Spleen (tissue), 11 donors: Measurements from ENCODE around the gene HPCAL1. TPM values are rescaled to one million over a fixed set of nuclear protein-coding genes. Genes with fewer than 3 reads are reported as not detected.
"Not testable (repeated sequence)": the region's sequence is repeated elsewhere in the genome, so short reads cannot be mapped to it uniquely, and the experiment has no call there.

Source experiments
- DNase-seq: peaks from one replicate; pipeline ENCODE4 v3.0.0-alpha.2; 2020
- H3K27ac ChIP-seq, 8 donors: fragments of 200-600 bp; sonication (generic) in 7 of 8; 1 replicate in 4 of 8; 2 replicates in 4 of 8; pipeline versions ENCODE4 v1.5.0 to v1.8.0; 2016 to 2021; ENCODE audit warnings: inconsistent platforms in 4 of 8, mild to moderate bottlenecking in 4 of 8, moderate library complexity in 1 of 8
- H3K27me3 ChIP-seq, 7 donors: fragments of 200-600 bp; sonication (generic) in 6 of 7; replicated peaks in 1 of 7; 1 replicate in 4 of 7; 2 replicates in 3 of 7; pipeline versions ENCODE4 v1.5.0 to v1.8.0; 2016 to 2021; ENCODE audit warnings: inconsistent platforms in 3 of 7, mild to moderate bottlenecking in 1 of 7
- H3K36me3 ChIP-seq, 6 donors: fragments of 200-600 bp; sonication (generic) in 5 of 6; 1 replicate in 4 of 6; 2 replicates in 2 of 6; pipeline versions ENCODE4 v1.5.0 to v1.8.0; 2016 to 2021; ENCODE audit warnings: inconsistent platforms in 2 of 6
- H3K4me1 ChIP-seq, 6 donors: fragments of 200-600 bp; sonication (generic) in 5 of 6; 1 replicate in 3 of 6; 2 replicates in 3 of 6; pipeline versions ENCODE4 v1.5.0 to v1.8.0; 2016 to 2021; ENCODE audit warnings: inconsistent platforms in 3 of 6
- H3K4me3 ChIP-seq, 8 donors: fragments of 200-600 bp; sonication (generic) in 7 of 8; 1 replicate in 4 of 8; 2 replicates in 4 of 8; pipeline versions ENCODE4 v1.5.0 to v1.8.0; 2016 to 2021; ENCODE audit warnings: inconsistent platforms in 4 of 8, mild to moderate bottlenecking in 4 of 8, moderate library complexity in 2 of 8
- H3K9me3 ChIP-seq, 8 donors: fragments of 200-600 bp; sonication (generic) in 7 of 8; 1 replicate in 4 of 8; 2 replicates in 4 of 8; pipeline versions ENCODE4 v1.5.0 to v1.8.0; 2016 to 2021; ENCODE audit warnings: inconsistent platforms in 4 of 8
- CTCF ChIP-seq, 11 experiments: fragments of 200-600 bp in 7 of 11; fragments of 450-650 bp in 4 of 11; sonication (generic) in 4 of 11; IDR thresholded peaks in 8 of 11; conservative IDR thresholded peaks in 3 of 11; 1 replicate in 7 of 11; 2 replicates in 4 of 11; pipeline versions ENCODE4 v1.4.0 to v1.8.0; 2016 to 2021; ENCODE audit warnings: antibody characterized with exemption in 11 of 11, inconsistent platforms in 4 of 11, mild to moderate bottlenecking in 1 of 11
- POLR2A ChIP-seq, 3 donors: fragments of 450-650 bp; IDR thresholded peaks; one replicate each; pipeline ENCODE4 v1.5.1; 2017; ENCODE audit warnings: antibody characterized with exemption in 3 of 3, mild to moderate bottlenecking in 1 of 3
- POLR2AphosphoS5 ChIP-seq, 3 donors: sonication (generic); formaldehyde crosslinking; IDR thresholded peaks; one replicate each; pipeline ENCODE4 v1.5.1; 2017; ENCODE audit warnings: antibody characterized with exemption in 3 of 3
- WGBS, 5 donors: extraction: QIAGEN DNeasy Blood & Tissue Kit in 3 of 5; methylation state at CpG; one replicate each; pipeline versions ENCODE4 v1.1.5 to v1.1.7; 2013 to 2018; 5-methylcytosine and 5-hydroxymethylcytosine counted together
- intact Hi-C: fragments of 100-400 bp; cut with DNase I; formaldehyde crosslinking; loops from one replicate; pipeline ENCODE4 v1.15.0; 2023; ENCODE audit warnings: low total_unique reads
- polyA plus RNA-seq, 3 donors: library from polyadenylated mRNA; stranded (reverse); fragments of 200-250 nt; gene quantifications; one replicate each; pipeline ENCODE4 v1.2.1, GENCODE V29; 2013
- total RNA-seq, 7 donors: library from RNA; depleted of rRNA in 3 of 7; stranded (reverse); fragments of >200 nt in 3 of 7; fragmentation: NEBNext Ultra II Directional in 4 of 7; extraction: Animal tissue kit (Norgen Biotek cat#: 25700) in 4 of 7; gene quantifications; one replicate each; pipeline versions ENCODE4 v1.1.0 to v1.2.1, GENCODE V29; 2016 to 2021
- donor health status: healthy with polysubstance abuse.
- donor health status: DM: no; HTN: no; CAD: no; lungs with moderate emphysema.
- donor health status: DM: no; HTN: no; CAD: no.
- donor health status: Bipolar disorder and iron deficiency.
- donor health status: healthy.
- donor health status: DM: no; HTN: no; CAD: no.
- donor health status: DM: yes; HTN: yes; CAD: no.

HPCAL1 gene
- total and polyA plus RNA-seq, 10 donors, result 41.9 to 80.6 (median 57.7) TPM

DNA sequence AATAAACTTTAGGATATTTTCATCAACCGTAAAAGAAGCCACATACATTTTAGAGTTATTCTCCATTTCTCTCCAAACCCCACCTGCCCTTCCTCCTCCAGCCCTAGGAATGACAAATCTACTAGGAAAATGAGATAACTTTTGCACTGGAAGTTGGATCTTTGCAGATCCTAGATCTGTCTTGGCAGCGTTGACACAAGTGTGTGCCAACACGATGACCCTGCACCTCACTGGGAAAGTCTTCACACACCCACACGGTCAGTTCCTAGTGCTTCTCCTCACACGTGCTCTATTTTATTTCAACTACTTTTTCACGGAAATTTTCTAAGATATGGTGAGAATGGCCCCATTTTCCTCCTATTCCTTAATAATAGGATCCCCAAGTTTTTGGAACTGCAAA is 14.1 kb upstream of the HPCAL1 start:
- intact Hi-C loops, result no loop called here
- DNase-seq, result no peak
- WGBS, 5 donors, result 74 to 83% (median 80%) methylated on average over 6 of the region's 6 CpGs

GRCh38 chr2:10289352-10289751 is 13.4 kb upstream of the HPCAL1 start:
- no peak for TF ChIP-seq POLR2AphosphoS5 (IDR thresholded peaks at IDR 0.05)
- TF ChIP-seq POLR2A (IDR thresholded peaks at IDR 0.05), result no peak
- TF ChIP-seq CTCF (IDR thresholded peaks at IDR 0.05 in 8 of 11, conservative IDR thresholded peaks at IDR 0.05 in 3 of 11), result no peak
- Histone ChIP-seq H3K36me3 (no peaks in the 10 kb centered on the region), H3K27ac (no peak overlapping the region), H3K27me3 (peaks cover 0 to 8% (median 0%) of the 10 kb centered on the region in 7 donors), H3K4me3 (no peak overlapping the region), H3K9me3 (peaks cover 0 to 11% (median 9%) of the 10 kb centered on the region in 8 donors), H3K4me1 (peaks cover 0 to 31% (median 18%) of the 10 kb centered on the region in 6 donors)
- DNase-seq, result no peak
- intact Hi-C loops, result no loop called here
- WGBS, 5 donors, result 84 to 94% (median 91%) methylated on average over 6 of the region's 6 CpGs

More for the DNA sequence above, 14.1 kb upstream of the HPCAL1 start:
- Histone ChIP-seq H3K27me3 (peaks cover 0 to 8% (median 0%) of the 10 kb centered on the region in 7 donors), H3K36me3 (no peaks in the 10 kb centered on the region), H3K4me3 (no peak overlapping the region), H3K4me1 (peaks cover 0 to 38% (median 18%) of the 10 kb centered on the region in 6 donors), H3K27ac (no peak overlapping the region), H3K9me3 (peaks cover 0 to 4% (median 2%) of the 10 kb centered on the region in 8 donors)
- no peak for TF ChIP-seq POLR2A (IDR thresholded peaks at IDR 0.05)

- Histone ChIP-seq H3K36me3 (no peaks in the 10 kb centered on the region), H3K4me1 (peaks cover 0 to 25% (median 16%) of the 10 kb centered on the region in 6 donors), H3K9me3 (peaks cover 0 to 16% (median 14%) of the 10 kb centered on the region in 8 donors), H3K4me3 (no peak overlapping the region), H3K27ac (no peak overlapping the region), H3K27me3 (peaks cover 0 to 8% (median 0%) of the 10 kb centered on the region in 7 donors)
- no peak for DNase-seq
- TF ChIP-seq CTCF (IDR thresholded peaks at IDR 0.05 in 8 of 11, conservative IDR thresholded peaks at IDR 0.05 in 3 of 11), result no peak
- no peak for TF ChIP-seq POLR2AphosphoS5 (IDR thresholded peaks at IDR 0.05)
- no peak for TF ChIP-seq POLR2A (IDR thresholded peaks at IDR 0.05)
- intact Hi-C loops, result no loop called here
- 83 to 94% (median 93%) methylated on average over 4 to 11 of the region's 11 CpGs for WGBS, 5 donors
Observed at GRCh38 chr2:10289891-10290290, 12.8 kb upstream of the HPCAL1 start.

- H3K4me3 ChIP-seq, intact Hi-C loops, DNase-seq, H3K36me3 ChIP-seq, H3K27ac ChIP-seq, H3K27me3 ChIP-seq: not testable (repeated sequence)
- 79 to 97% (median 89%) methylated on average over 11 to 20 of the region's 20 CpGs for WGBS, 5 donors
- peaks cover 0 to 17% (median 14%) of the 10 kb centered on the region in 8 donors for H3K9me3 ChIP-seq
- peaks cover 0 to 10% (median 1%) of the 10 kb centered on the region in 6 donors for H3K4me1 ChIP-seq
Observed at GRCh38 chr2:10291376-10291775, 11.3 kb upstream of the HPCAL1 start.

DNA sequence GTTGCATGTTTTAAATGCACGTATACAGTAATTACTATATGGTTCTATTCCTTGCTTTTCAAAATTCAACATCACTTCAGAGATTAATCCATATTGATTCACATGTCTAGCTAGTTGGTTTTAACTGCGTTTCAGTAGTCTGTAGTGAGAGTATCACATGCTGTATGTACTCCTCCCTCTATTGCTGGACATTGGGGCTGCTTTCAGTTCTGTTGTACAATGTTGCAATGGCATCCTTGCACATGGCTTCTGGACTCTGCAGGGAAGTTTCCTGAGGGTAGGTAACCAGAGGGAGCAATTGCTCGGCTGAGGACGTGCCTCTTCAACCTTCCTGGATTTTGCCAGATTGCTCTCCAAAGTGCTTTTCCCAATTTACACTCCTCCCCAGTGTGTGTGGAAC is 10.7 kb upstream of the HPCAL1 start:
- peaks cover 0 to 17% (median 14%) of the 10 kb centered on the region in 8 donors for H3K9me3 ChIP-seq
- H3K27ac ChIP-seq, result no peak overlapping the region
- DNase-seq, result no peak
- H3K4me1 ChIP-seq, result peaks cover 0 to 5% (median 0%) of the 10 kb centered on the region in 6 donors
- TF ChIP-seq POLR2A (IDR thresholded peaks at IDR 0.05) (no peak), CTCF (IDR thresholded peaks at IDR 0.05 in 8 of 11, conservative IDR thresholded peaks at IDR 0.05 in 3 of 11) (no peak), POLR2AphosphoS5 (IDR thresholded peaks at IDR 0.05) (no peak)
- H3K36me3 ChIP-seq, result no peaks in the 10 kb centered on the region
- H3K27me3 ChIP-seq, result no peaks in the 10 kb centered on the region
- intact Hi-C loops, result no loop called here
- WGBS, 5 donors, result 85 to 95% (median 93%) methylated on average over 4 of the region's 4 CpGs
- H3K4me3 ChIP-seq, result no peak overlapping the region
